K562 (cell line): ENCODE measurements around the gene LRIT3.

Experiments used
- EP300 ChIP-seq: IDR thresholded peaks from 2 replicates; pipeline ENCODE4 v1.6.1; 2012; ENCODE audit warnings: low read length, improper control_type of control experiment
- TEAD4 ChIP-seq, 2 experiments: sonication (generic) in 1 of 2; formaldehyde crosslinking in 1 of 2; IDR thresholded peaks; 2 replicates each; pipeline versions ENCODE4 v1.6.1 to v1.8.0; 2012 to 2022; ENCODE audit warnings: borderline replicate concordance in 1 of 2, inconsistent platforms in 1 of 2, low read length in 1 of 2, mild to moderate bottlenecking in 1 of 2, missing genetic modification reagents in 1 of 2

DNA sequence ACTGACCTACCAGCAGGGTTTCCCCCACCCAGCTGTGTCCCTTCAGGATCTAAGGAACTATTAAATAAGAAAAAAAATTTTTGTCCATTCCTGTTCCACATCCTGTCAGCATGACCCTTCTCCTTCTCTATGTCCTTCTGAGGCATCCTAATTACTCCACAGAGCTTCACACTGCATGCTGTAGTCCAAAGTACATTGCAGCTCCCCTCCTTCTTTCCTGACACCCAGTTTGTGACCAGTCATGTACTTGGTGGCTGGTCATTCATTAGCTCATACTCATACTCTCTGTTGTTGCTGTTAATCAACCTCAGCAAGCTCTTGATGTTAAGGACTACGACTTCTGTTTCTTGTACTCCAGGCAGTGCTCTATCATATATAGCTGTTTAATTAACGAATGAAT, 62.3 kb downstream of the LRIT3 start:
- TF ChIP-seq EP300 (no peak), TEAD4 (IDR thresholded peaks at IDR 0.05; ENCODE audit: low read length) (no peak), TEAD4 (CRISPR knock-in tag; IDR thresholded peaks at IDR 0.05; ENCODE audit: borderline replicate concordance) (no peak)
